HG02642 (cell line): Measurements from ENCODE around the gene COL4A3.
"Not testable (repeated sequence)": the region's sequence is repeated elsewhere in the genome, so short reads cannot be mapped to it uniquely, and the experiment has no call there.

Source experiments
- ATAC-seq: cut with Tn5 transposase; IDR thresholded peaks from one replicate; pipeline ENCODE4 v1.9.1; 2021; ENCODE audit warnings: mild to moderate bottlenecking; ENCODE audit not compliant: unreplicated experiment, poor library complexity

COL4A3 gene

GRCh38 chr2:227201771-227202170, 37.3 kb downstream of the COL4A3 start:
- ATAC-seq = no peak

DNA sequence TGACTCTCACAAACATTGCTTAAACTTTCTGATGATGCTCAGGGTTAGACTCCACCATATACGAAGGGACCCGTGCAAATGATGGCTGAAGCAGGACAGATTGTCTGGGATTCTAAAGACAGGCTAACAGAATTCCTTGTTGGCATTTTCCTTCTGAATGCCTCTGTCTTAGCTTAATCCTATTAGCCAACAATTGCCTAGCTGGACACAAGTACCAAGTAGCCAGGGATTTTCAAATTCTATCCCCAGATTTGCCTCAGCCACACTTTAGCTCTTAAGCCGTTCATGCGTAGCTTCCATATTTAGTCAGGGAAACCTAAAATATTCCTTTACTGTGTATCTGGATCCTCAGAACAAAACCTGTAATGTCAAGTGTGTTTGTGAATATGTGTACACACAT, 40.0 kb downstream of the COL4A3 start:
- no peak for ATAC-seq

DNA sequence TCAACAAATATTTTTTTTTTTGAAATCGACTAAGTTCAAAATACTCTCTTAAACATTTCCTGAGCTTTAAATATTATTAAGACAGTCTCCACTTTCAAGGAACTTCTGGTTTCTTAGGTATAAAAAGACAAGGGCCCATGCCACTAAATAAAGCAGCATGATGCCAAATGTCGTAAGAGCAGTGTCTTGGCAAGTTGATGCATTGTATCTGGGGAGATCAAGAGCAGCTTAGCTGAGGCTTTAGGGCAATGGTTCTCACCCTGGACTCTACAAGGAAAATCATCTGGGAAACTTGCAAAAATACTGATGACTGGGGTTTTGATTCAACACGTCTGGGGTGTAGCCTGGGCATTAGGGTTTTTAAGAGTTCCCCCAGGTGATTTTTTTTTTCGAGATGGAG, 41.3 kb downstream of the COL4A3 start:
- ATAC-seq = no peak

DNA sequence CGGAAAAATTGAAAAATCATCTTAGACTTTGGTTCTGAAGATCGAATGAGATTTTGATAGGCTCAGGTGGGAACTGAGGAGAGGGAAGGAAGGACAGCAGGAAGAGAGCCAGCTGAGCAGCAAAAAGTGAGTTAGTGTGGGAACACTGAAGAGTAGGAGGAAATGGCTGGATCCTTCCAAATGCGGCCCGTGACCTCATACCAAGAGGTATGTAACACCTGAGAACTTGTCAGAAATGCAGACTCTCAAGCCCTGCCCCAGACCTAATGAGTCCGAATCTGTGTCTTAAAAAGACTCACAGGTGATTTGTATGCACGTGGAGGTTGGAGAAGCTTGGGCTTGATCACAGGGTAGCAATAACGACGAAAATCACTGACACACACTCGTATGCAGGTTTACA, 42.0 kb downstream of the COL4A3 start:
- no peak for ATAC-seq

- no peak for ATAC-seq
Observed at GRCh38 chr2:227207573-227207972, 43.1 kb downstream of the COL4A3 start.

- ATAC-seq = no peak
Observed at GRCh38 chr2:227214622-227215041, 50.2 kb downstream of the COL4A3 start.

GRCh38 chr2:227219312-227220105, 55.1 kb downstream of the COL4A3 start:
- no peak for ATAC-seq

GRCh38 chr2:227221120-227221519, 56.7 kb downstream of the COL4A3 start:
- ATAC-seq = no peak

DNA sequence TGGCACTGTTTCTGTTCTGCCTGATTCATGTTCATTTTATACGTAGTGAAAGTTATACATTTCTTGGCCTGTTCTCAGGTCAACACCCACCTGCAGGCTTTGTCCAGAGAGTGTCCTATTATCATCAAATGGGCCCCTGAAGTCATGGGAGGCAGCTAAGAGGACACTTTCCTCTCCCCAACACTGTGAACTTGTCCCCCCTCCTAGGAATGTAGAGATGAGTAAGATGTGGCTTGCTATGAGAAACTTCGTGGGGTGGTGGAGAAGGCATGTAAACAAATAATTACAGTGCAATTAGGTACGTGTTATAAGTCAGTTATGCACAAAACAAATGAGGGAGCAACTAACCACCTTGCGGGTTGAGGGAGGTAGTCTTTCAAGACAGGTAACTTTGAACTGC, 57.9 kb downstream of the COL4A3 start:
- no peak for ATAC-seq

GRCh38 chr2:227225641-227226040, 61.2 kb downstream of the COL4A3 start:
- not testable (repeated sequence) for ATAC-seq

- no peak for ATAC-seq
Observed at GRCh38 chr2:227228061-227228667, 63.7 kb downstream of the COL4A3 start.

DNA sequence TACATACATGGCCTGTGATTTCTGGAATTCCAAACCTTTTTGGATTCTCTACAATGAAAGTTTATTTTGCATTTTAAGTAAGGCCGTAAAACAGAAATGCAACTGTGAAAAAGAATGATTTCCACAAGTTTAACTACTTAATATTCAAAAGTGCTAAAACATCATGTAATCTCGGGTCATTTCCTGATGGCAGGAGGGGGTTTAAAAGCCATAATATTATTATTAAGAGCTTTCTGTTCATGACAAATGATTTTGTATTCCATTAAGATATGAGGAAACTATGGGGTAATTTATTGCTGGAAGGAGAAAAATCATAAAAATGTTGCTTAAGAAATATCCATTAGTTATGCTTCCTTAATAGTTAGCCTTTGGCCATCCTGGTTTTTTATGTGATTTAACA, 65.7 kb downstream of the COL4A3 start:
- no peak for ATAC-seq

GRCh38 chr2:227234429-227234828, 70.0 kb downstream of the COL4A3 start:
- no peak for ATAC-seq

DNA sequence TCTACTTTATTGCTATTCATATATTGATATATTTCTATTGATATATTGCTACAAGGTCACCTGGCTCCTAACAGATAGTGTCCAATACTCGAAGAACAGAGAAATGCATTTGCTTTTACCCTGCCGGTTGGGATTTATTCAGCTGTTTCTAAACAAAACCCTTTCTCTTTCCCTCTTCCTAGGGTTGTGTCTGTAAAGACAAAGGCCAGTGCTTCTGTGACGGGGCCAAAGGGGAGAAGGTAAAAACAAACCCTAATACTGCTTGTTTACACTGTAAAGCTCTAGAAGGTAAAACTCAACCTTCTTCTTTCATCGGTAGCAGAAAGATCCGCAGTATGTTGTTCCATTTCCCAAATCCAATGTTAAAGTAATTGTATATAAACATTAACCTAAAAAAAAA, 73.4 kb downstream of the COL4A3 start:
- no peak for ATAC-seq

DNA sequence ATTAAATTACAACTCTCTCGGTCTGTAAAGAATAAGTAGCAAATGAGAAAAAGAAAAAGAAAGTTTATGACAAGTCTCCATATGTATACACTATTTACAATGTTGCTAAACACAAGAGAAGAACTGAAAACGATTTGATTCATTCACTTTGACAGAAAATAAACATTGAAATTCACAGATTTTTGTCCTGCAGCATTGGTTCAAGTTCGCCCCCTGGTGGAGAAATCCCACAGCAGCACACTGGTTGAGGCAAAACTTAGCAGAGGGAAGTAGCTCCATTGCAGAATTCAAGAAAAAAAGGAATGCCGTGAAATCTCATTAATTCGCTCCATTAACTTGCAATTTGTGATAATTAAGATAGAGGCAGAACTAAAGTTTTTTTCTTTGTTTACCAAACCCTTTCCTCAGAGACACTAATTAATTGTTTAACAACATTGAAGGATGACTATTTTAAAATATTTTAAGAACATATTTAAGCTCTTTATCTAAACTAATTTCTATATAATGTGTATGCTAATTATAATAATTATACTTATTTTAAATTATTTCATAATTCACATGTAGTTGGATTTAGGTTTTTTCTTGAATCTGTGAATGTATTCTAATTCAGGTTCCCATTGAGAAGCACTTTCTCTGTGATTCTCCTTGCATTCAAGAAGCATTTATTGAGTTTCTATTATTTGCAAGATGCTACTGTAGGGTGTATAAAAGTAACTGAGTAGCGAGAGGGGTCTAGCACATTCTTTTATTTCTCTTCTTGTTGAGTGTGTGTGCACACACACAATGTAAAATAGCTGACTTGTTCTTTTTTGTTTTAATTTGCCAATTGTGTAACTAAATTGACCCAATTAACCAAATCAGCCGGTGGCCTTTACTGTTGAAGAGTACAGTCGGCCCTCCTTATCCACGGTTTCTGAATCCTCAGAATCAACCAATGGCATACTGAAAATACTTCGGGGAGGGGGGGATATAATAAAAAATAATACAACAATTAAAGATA, 74.1 kb downstream of the COL4A3 start:
- ATAC-seq = no peak

- no peak for ATAC-seq
Observed at GRCh38 chr2:227241005-227241404, 76.6 kb downstream of the COL4A3 start.

GRCh38 chr2:227248876-227249275, 84.5 kb downstream of the COL4A3 start:
- ATAC-seq = no peak

DNA sequence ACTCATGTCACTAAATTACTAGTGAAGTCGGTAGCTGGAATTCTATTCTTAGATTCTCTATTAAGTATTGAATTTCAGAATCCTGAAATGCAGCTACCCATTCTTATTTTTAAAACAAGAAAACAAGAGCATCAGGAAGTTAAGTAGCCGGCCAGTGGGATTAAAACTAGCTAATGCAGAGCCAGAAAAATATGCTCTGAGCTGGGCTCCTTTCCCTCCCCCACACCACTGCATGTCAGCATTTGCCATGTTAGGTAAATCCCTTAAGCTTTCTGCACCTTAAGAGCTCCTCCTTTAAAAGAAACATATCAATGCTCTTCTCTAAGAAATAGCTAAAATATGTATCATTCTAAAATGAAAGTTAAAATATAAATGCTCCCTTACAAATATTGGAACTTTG, 88.4 kb downstream of the COL4A3 start:
- no peak for ATAC-seq

DNA sequence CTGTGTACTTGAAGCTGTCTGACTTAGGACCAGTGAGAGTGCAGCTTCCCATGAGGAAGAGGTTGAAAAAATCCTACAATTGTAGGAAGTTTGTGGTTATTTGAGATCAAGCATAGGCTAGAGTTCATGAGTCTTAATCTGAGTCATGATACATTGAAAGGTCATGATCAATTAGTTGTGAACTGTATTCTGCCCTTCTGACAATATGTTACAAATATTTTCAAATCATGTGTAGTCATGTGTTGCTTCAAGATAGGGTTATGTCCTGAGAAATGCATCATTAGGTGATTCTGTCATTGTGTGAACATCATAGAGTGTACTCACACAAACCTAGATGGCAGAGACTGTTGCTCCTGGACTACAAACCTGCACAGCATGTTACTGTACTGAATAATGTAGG, 92.2 kb downstream of the COL4A3 start:
- ATAC-seq = no peak

DNA sequence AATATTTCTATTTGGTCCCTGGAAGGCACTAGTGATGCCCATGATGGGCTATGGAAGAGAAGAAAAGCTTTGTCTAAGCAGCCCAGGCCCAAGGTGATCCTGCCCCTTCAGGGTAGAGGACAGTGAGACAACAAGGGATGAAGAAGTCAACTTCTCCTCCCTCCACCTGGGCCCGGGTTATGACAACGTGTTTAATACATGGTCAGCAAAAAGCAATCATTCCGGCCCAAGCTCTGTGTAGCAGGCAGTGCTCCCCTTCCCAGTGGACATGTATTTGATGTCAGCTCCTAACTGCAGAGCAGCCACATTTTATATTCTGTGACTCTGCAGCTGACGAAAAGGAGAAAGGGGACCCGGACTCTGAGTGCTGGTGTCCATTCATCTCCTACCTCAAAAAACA, 93.4 kb downstream of the COL4A3 start:
- ATAC-seq = no peak

DNA sequence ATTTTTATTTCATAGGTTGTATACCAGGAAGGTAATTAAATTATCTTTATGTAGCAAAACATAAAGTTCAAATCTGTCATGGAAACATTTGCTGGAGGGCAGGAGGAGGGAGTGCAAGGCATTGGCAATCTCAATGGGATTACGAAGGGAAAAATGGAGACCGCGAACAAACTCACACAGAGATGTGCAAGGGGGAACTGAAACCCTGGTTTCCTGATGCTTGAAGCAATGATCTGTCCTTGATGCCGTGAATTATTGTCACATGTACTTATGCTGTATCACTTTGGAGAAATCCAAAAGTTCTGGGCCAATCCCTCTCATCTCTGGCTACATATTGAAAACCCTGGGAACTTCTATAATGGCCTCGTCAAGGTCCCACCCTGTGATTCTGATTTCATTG, 95.6 kb downstream of the COL4A3 start:
- no peak for ATAC-seq
